ENCODE measurements around the gene BAZ2B.

The BAZ2B gene

DNA sequence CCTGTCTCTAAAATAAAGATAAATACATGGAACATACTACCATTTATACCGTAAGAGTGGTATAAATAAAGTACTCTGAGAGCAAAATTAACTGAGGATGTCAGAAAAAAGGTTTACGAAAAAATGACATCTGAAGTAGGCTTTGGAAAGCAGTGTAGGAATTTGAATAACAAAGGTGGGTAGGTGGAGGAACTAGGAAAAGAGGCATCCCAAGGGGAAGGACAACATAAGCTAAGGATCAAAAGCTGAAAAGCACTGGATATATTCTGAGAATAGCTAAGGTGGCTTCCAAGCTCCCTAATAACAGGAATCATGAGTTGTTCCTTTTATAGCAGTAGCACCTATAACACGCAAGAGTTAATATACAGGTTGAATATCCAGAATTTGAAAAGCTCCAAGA lies 91.3 kb downstream of the BAZ2B start:
- Histone ChIP-seq H3K9me2 (replicated peaks; ENCODE audit: insufficient read depth, low read length) (no peaks in the 10 kb centered on the region), H3K9ac (ENCODE audit: low read length) (no peak overlapping the region), H3K4me3 (ENCODE audit: insufficient read depth, low read length, poor library complexity, severe bottlenecking) (no peak overlapping the region), H3K79me2 (ENCODE audit: insufficient read depth, low read length) (no peaks in the 10 kb centered on the region), H4K20me1 (ENCODE audit: low read depth, low read length) (no peaks in the 10 kb centered on the region), H3K27ac (ENCODE audit: low read depth, low read length) (no peak overlapping the region), H3F3A (ENCODE audit: insufficient read depth) (no peaks in the 10 kb centered on the region), H3K9me3 (ENCODE audit: insufficient read depth, low read length) (no peaks in the 10 kb centered on the region), H3K36me3 (ENCODE audit: low read length) (no peaks in the 10 kb centered on the region), H3K4me2 (ENCODE audit: low read depth, low read length, poor library complexity, severe bottlenecking) (no peak overlapping the region), H3K27me3 (ENCODE audit: low read length) (no peaks in the 10 kb centered on the region), H2AFZ (ENCODE audit: low read depth, low read length, severe bottlenecking) (no peak overlapping the region)
- TF ChIP-seq EZH2phosphoT487 (conservative IDR thresholded peaks at IDR 0.05; ENCODE audit: low read length) = no peak
- TF ChIP-seq, protein P1, sequence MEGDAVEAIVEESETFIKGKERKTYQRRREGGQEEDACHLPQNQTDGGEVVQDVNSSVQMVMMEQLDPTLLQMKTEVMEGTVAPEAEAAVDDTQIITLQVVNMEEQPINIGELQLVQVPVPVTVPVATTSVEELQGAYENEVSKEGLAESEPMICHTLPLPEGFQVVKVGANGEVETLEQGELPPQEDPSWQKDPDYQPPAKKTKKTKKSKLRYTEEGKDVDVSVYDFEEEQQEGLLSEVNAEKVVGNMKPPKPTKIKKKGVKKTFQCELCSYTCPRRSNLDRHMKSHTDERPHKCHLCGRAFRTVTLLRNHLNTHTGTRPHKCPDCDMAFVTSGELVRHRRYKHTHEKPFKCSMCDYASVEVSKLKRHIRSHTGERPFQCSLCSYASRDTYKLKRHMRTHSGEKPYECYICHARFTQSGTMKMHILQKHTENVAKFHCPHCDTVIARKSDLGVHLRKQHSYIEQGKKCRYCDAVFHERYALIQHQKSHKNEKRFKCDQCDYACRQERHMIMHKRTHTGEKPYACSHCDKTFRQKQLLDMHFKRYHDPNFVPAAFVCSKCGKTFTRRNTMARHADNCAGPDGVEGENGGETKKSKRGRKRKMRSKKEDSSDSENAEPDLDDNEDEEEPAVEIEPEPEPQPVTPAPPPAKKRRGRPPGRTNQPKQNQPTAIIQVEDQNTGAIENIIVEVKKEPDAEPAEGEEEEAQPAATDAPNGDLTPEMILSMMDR (IDR thresholded peaks at IDR 0.05; ENCODE audit: insufficient read depth, low read length, poor library complexity, severe bottlenecking) = no peak

DNA sequence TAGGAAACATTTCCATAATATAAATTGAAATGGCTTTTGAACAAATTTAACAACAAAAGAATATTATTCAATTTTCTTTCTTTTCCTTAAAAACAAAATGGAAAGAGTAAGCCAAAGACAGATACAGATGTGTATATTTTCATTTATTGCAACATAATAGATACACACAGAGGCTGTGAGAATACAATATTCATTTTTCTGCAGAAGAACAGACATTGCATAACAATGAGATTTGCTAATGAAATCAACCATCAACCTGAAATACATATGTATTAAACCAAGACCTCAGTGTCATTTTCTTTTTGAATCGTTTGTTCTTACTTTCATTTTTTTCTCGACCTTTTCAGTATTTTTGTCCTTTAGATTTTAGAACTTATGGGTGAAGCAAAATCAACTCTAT lies 95.1 kb downstream of the BAZ2B start:
- no peak overlapping the region for H3K9ac ChIP-seq (ENCODE audit: low read length)
- H3K27me3 ChIP-seq (ENCODE audit: low read length) = no peaks in the 10 kb centered on the region
- H3F3A ChIP-seq (ENCODE audit: insufficient read depth) = peaks cover 20% of the 10 kb centered on the region
- H3K27ac ChIP-seq (ENCODE audit: low read depth, low read length) = no peak overlapping the region
- H4K20me1 ChIP-seq (ENCODE audit: low read depth, low read length) = no peaks in the 10 kb centered on the region
- H3K4me3 ChIP-seq (ENCODE audit: insufficient read depth, low read length, poor library complexity, severe bottlenecking) = no peak overlapping the region
- no peaks in the 10 kb centered on the region for H3K36me3 ChIP-seq (ENCODE audit: low read length)
- no peak overlapping the region for H2AFZ ChIP-seq (ENCODE audit: low read depth, low read length, severe bottlenecking)
- no peak overlapping the region for H3K4me2 ChIP-seq (ENCODE audit: low read depth, low read length, poor library complexity, severe bottlenecking)
- no peaks in the 10 kb centered on the region for H3K79me2 ChIP-seq (ENCODE audit: insufficient read depth, low read length)
- no peaks in the 10 kb centered on the region for H3K9me3 ChIP-seq (ENCODE audit: insufficient read depth, low read length)
- TF ChIP-seq, protein P1 (IDR thresholded peaks at IDR 0.05; ENCODE audit: insufficient read depth, low read length, poor library complexity, severe bottlenecking) = no peak
- no peak for TF ChIP-seq EZH2phosphoT487 (conservative IDR thresholded peaks at IDR 0.05; ENCODE audit: low read length)
- no peaks in the 10 kb centered on the region for H3K9me2 ChIP-seq (replicated peaks; ENCODE audit: insufficient read depth, low read length)

DNA sequence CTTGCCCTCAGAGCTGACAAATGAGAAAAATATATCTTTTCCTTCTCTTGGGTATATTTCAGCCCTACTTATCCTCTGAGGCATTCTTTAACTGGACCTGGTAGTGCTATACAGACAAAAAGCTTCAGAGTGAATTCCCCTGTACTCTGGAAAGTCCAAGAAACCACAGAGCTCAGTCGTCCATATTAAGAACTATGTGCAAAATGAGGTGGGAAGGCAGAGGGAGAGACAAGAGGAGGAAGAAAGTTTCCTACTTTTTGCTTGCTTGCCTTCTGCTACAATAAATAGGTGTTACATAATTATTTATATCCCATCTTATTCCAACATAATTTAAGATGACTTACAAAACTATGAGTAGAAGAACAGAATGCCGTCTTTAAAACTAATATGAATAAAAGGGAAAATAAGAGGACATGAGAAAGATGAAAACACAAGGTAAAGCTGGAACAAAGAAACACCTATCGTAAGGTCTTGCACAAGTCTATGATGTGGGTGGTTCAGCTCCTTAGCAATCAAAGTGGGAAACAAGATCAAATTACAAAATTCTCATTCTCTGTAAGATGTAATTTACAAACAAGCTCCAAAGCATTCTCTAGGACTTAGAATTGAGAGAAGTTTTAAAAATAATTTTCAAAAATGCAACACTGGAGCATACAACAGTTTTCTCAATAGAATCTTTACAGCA lies 97.9 kb downstream of the BAZ2B start:
- no peak overlapping the region for H2AFZ ChIP-seq (ENCODE audit: low read depth, low read length, severe bottlenecking)
- H4K20me1 ChIP-seq (ENCODE audit: low read depth, low read length) = no peaks in the 10 kb centered on the region
- TF ChIP-seq EZH2phosphoT487 (conservative IDR thresholded peaks at IDR 0.05; ENCODE audit: low read length) = no peak
- TF ChIP-seq, protein P1 (IDR thresholded peaks at IDR 0.05; ENCODE audit: insufficient read depth, low read length, poor library complexity, severe bottlenecking) = no peak
- H3K27ac ChIP-seq (ENCODE audit: low read depth, low read length) = no peak overlapping the region
- no peaks in the 10 kb centered on the region for H3K36me3 ChIP-seq (ENCODE audit: low read length)
- no peak overlapping the region for H3K9ac ChIP-seq (ENCODE audit: low read length)
- H3K79me2 ChIP-seq (ENCODE audit: insufficient read depth, low read length) = no peaks in the 10 kb centered on the region; the same call in 1 of the 2 replicates
- H3K4me2 ChIP-seq (ENCODE audit: low read depth, low read length, poor library complexity, severe bottlenecking) = no peak overlapping the region
- H3K27me3 ChIP-seq (ENCODE audit: low read length) = no peaks in the 10 kb centered on the region
- H3K9me2 ChIP-seq (replicated peaks; ENCODE audit: insufficient read depth, low read length) = no peaks in the 10 kb centered on the region
- no peaks in the 10 kb centered on the region for H3K9me3 ChIP-seq (ENCODE audit: insufficient read depth, low read length)
- no peak overlapping the region for H3K4me3 ChIP-seq (ENCODE audit: insufficient read depth, low read length, poor library complexity, severe bottlenecking)
- H3F3A ChIP-seq (ENCODE audit: insufficient read depth) = peaks cover 20% of the 10 kb centered on the region

Measured in SU-DHL-6 (cell line).